T-helper 1 cell treated with Interleukin-12 subunit alpha and Interleukin-12 subunit beta and Interleukin-4 antibody, amounts not matched to agents 30 μg/mL and 1 μg/mL, for 36 hours (primary cell): ENCODE results near the gene MEOX2.

ENCODE experiments used
- H3K27ac Mint-ChIP-seq: one replicate; pipeline ENCODE4 v1.8.0; 2021; ENCODE audit warnings: mild to moderate bottlenecking, mixed read lengths
- H3K27me3 Mint-ChIP-seq: one replicate; pipeline ENCODE4 v1.8.0; 2021; ENCODE audit warnings: low read depth, mixed read lengths
- H3K36me3 Mint-ChIP-seq: one replicate; pipeline ENCODE4 v1.8.0; 2021; ENCODE audit warnings: low read depth, mixed read lengths
- H3K4me1 Mint-ChIP-seq: one replicate; pipeline ENCODE4 v1.8.0; 2021; ENCODE audit warnings: low read depth, mixed read lengths
- H3K4me3 Mint-ChIP-seq: one replicate; pipeline ENCODE4 v1.8.0; 2021; ENCODE audit warnings: mild to moderate bottlenecking, moderate library complexity, mixed read lengths
- H3K9me3 Mint-ChIP-seq: one replicate; pipeline ENCODE4 v1.8.0; 2021; ENCODE audit warnings: mixed read lengths

Gene MEOX2

GRCh38 chr7:15580604-15581351, 105.7 kb downstream of the MEOX2 start:
- H3K27me3 Mint-ChIP-seq: no peaks in the 10 kb centered on the region
- H3K4me1 Mint-ChIP-seq: no peaks in the 10 kb centered on the region
- H3K36me3 Mint-ChIP-seq: no peaks in the 10 kb centered on the region
- no peak overlapping the region for H3K27ac Mint-ChIP-seq
- H3K4me3 Mint-ChIP-seq: no peak overlapping the region
- H3K9me3 Mint-ChIP-seq: peaks cover 13% of the 10 kb centered on the region

DNA sequence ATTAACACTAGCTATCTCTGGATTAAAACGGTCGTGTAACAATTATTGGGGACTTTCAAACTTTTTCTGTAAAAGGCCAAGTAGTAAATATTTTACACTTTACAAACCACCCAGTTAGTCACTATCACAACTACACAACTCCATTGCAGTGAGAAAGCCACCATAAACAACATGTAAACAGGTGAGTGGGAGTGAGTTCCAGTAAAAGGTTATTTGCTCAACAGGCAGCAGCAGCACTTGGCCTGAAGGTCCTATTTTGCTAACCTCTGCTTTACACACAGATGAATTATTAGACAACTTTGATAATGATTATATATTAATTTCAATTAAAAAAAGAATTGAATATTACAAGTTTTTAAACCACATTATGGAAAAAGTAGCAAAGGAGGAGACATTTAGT, 108.9 kb downstream of the MEOX2 start:
- H3K27ac Mint-ChIP-seq: no peak overlapping the region
- H3K27me3 Mint-ChIP-seq: no peaks in the 10 kb centered on the region
- peaks cover 15% of the 10 kb centered on the region for H3K9me3 Mint-ChIP-seq
- no peaks in the 10 kb centered on the region for H3K36me3 Mint-ChIP-seq
- no peaks in the 10 kb centered on the region for H3K4me1 Mint-ChIP-seq
- H3K4me3 Mint-ChIP-seq: no peak overlapping the region

DNA sequence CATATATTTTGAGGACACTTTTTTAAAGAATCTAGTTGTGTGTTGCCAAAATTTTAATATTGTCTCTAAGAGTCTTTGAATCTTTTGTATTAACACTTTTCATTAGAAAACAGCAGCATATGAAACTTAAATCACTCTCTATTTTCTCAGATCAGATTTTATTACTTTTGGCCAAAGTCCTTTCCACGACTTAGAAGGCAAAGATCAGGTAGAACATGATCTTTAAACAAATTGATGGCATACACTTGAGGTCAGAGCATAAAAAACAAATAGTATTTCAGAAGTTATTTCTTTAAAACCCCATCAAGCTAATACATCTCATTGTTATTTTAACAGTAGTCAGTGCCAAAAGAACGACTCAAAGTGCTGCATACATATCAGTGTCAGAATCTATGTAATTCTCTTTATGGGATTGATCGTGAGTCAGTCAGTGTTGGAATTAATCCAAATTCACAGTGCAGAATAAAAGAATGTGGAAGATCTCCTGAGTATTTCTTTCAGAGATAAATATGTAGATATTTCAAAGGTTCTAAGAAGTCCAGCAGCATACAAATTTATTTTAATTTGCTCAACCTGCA, 115.1 kb downstream of the MEOX2 start:
- Mint-ChIP-seq H3K36me3 (no peaks in the 10 kb centered on the region), H3K27me3 (no peaks in the 10 kb centered on the region), H3K9me3 (peaks cover 12% of the 10 kb centered on the region), H3K27ac (no peak overlapping the region), H3K4me3 (no peak overlapping the region), H3K4me1 (no peaks in the 10 kb centered on the region)

- no peaks in the 10 kb centered on the region for H3K4me1 Mint-ChIP-seq
- no peak overlapping the region for H3K4me3 Mint-ChIP-seq
- H3K36me3 Mint-ChIP-seq: no peaks in the 10 kb centered on the region
- H3K9me3 Mint-ChIP-seq: peaks cover 6% of the 10 kb centered on the region
- H3K27me3 Mint-ChIP-seq: no peaks in the 10 kb centered on the region
- no peak overlapping the region for H3K27ac Mint-ChIP-seq
Observed at GRCh38 chr7:15567652-15568051, 118.8 kb downstream of the MEOX2 start.

GRCh38 chr7:15567036-15567435, 119.4 kb downstream of the MEOX2 start:
- Mint-ChIP-seq H3K4me3 (no peak overlapping the region), H3K27me3 (no peaks in the 10 kb centered on the region), H3K27ac (no peak overlapping the region), H3K4me1 (no peaks in the 10 kb centered on the region), H3K36me3 (no peaks in the 10 kb centered on the region), H3K9me3 (peaks cover 6% of the 10 kb centered on the region)

DNA sequence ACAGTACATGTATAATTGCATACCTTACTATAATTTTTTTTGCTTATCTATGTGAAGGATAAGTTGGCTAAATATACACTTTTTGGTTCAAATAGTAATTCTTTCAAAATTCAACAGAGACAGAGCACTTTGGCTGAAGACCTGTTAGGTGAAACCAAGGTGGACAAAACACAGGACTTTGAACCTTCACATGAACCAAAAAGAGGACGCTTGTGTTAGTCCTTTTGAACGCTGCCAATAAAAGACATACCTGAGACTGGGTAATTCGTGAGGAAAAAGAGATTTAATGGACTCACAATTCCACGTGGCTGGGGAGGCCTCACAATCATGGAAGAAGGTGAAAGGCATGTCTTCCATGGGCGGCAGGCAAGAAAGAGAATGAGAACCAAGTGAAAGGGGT, 120.0 kb downstream of the MEOX2 start:
- Mint-ChIP-seq H3K27me3 (no peaks in the 10 kb centered on the region), H3K27ac (no peak overlapping the region), H3K4me3 (no peak overlapping the region), H3K4me1 (no peaks in the 10 kb centered on the region), H3K36me3 (no peaks in the 10 kb centered on the region), H3K9me3 (peaks cover under 1% of the 10 kb centered on the region)

- no peaks in the 10 kb centered on the region for H3K9me3 Mint-ChIP-seq
- H3K27ac Mint-ChIP-seq: no peak within 1 kb of the TSS
- H3K4me3 Mint-ChIP-seq: no peak within 1 kb of the TSS
- no peaks in the 10 kb centered on the region for H3K27me3 Mint-ChIP-seq
- no peaks in the 10 kb centered on the region for H3K4me1 Mint-ChIP-seq
- H3K36me3 Mint-ChIP-seq: no peaks in the 10 kb centered on the region
Observed at GRCh38 chr7:15561835-15562234, 124.6 kb downstream of the MEOX2 start, which contains the start of gene AGMO. AGMO (minus strand) TSS chr7:15562015.
